ENCODE results near the gene BRD9. TPM values are rescaled to one million over a fixed set of nuclear protein-coding genes. Genes with fewer than 3 reads are reported as not detected.
"Not testable (repeated sequence)": the region's sequence is repeated elsewhere in the genome, so short reads cannot be mapped to it uniquely, and the experiment has no call there.

The BRD9 gene
- total RNA-seq, 4 donors from 2014 or later = 35.8 to 55.3 (median 49.0) TPM

DNA sequence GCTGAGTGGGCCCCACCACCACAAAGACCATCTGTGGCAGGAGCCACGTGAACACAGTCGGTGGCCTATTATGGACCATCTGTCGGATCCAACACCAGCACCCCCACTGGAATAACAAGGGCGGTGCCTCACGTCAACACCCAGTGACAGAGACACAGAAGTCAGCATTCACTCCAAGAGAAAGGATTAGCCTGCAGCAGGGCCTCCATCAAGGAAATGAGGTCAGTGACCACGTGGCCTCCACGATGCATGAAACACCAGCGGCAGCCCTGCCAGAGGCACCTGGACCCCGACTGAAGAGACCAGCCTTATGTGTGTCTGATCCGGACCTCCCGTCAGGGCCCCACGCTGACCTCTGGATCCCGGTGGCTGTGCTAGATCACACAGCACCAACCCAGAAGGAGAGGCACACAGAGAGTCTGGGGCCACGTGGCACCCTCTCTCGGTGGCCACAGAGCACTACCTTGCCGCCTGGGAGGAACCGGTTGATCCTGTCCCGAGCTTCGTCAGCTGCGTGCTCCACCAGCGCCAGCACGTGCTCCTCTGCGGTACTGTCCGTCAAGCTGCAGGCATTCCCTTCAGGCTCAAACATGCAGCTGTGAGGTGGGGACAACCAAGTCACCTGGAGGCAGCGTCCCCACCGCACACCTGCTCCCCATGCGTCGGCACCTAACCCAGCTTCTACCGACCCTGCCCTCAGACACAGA is 9.0 kb downstream of the BRD9 start:
- no peak overlapping the region for H3K4me3 ChIP-seq
- TF ChIP-seq EP300 (IDR thresholded peaks at IDR 0.05) = no peak
- no peak for DNase-seq (ENCODE audit: low spot score in 2 of 2)
- H3K4me1 ChIP-seq = no peaks in the 10 kb centered on the region
- no peaks in the 10 kb centered on the region for H3K9me3 ChIP-seq
- no peak overlapping the region for H3K27ac ChIP-seq
- 92 to 95% methylated on average over 23 to 29 of the region's 29 CpGs for WGBS, 2 donors
- H3K36me3 ChIP-seq = peaks cover 0 to 83% (median 26%) of the 10 kb centered on the region in 3 donors
- H3K27me3 ChIP-seq = no peaks in the 10 kb centered on the region

DNA sequence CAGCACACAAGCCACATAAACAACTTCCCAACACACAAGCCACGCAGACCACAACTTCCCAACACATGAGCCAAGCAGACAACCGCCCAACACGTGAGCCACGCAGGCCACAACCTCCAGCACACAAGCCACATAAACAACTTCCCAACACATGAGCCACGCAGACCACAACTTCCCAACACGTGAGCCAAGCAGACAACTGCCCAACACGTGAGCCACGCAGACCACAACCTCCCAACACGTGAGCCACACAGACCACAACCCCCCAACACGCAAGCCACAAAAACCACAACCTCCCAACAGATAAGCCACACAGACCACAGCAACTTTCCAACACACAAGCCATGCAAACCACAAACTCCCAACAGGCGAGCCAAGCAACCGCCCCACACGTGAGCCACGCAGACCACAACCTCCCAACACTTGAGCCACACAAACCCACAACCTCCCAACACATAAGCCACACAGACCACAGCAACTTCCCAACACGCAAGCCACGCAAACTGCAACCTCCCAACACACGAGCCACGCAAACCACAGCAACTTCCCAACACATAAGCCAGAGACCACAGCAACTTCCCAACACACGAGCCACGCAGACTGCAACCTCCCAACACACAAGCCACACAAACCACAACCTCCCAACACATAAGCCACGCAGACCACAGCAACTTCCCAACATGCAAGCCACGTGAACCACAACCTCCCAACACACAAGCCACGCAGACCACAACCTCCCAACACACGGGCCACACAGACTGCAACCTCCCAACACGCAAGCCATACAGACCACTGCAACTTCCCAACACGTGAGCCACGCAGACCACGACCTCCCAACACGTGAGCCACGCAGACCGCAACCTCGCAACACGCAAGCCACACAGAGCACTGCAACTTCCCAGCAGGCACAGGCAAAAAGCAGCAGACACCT is 10.1 kb downstream of the BRD9 start:
- Histone ChIP-seq H3K36me3 (peaks cover 0 to 80% (median 25%) of the 10 kb centered on the region in 3 donors), H3K4me3 (no peak overlapping the region), H3K4me1 (no peaks in the 10 kb centered on the region), H3K9me3 (no peaks in the 10 kb centered on the region), H3K27ac (no peak overlapping the region), H3K27me3 (no peaks in the 10 kb centered on the region)
- TF ChIP-seq EP300 (IDR thresholded peaks at IDR 0.05) (no peak), POLR2A (IDR thresholded peaks at IDR 0.05) (no peak)
- TF ChIP-seq, protein P1, sequence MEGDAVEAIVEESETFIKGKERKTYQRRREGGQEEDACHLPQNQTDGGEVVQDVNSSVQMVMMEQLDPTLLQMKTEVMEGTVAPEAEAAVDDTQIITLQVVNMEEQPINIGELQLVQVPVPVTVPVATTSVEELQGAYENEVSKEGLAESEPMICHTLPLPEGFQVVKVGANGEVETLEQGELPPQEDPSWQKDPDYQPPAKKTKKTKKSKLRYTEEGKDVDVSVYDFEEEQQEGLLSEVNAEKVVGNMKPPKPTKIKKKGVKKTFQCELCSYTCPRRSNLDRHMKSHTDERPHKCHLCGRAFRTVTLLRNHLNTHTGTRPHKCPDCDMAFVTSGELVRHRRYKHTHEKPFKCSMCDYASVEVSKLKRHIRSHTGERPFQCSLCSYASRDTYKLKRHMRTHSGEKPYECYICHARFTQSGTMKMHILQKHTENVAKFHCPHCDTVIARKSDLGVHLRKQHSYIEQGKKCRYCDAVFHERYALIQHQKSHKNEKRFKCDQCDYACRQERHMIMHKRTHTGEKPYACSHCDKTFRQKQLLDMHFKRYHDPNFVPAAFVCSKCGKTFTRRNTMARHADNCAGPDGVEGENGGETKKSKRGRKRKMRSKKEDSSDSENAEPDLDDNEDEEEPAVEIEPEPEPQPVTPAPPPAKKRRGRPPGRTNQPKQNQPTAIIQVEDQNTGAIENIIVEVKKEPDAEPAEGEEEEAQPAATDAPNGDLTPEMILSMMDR (IDR thresholded peaks at IDR 0.05) = no peak
- 89 to 91% methylated on average over 33 of the region's 33 CpGs for WGBS, 2 donors
- no peak for DNase-seq (ENCODE audit: low spot score in 2 of 2)

DNA sequence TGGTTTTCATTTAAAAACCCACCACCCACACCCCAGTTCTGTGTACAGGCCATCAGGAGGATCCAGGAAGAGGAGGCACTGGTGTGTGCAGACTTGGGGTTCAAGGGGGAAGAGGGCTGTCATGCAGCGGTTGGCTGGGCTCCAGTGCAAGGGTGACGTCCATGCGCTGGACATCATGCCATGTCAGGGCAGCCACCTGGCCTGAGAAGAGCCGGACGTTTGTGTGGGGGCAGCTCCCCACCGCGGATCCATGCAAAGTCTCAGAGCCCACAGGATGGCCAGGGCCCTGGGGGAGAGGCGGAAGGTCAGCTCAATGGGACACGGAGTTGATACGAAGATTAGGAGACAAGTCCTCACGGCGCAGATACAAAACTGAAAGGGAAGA is 11.1 kb downstream of the BRD9 start:
- Histone ChIP-seq H3K27ac (no peak overlapping the region), H3K36me3 (peaks cover 0 to 80% (median 32%) of the 10 kb centered on the region in 3 donors), H3K4me1 (no peaks in the 10 kb centered on the region), H3K4me3 (no peak overlapping the region), H3K27me3 (no peaks in the 10 kb centered on the region), H3K9me3 (no peaks in the 10 kb centered on the region)
- TF ChIP-seq POLR2A (IDR thresholded peaks at IDR 0.05) (no peak), EP300 (IDR thresholded peaks at IDR 0.05) (no peak)
- TF ChIP-seq, protein P1 (IDR thresholded peaks at IDR 0.05) = no peak
- 88 to 90% methylated on average over 12 of the region's 12 CpGs for WGBS, 2 donors
- no peak for DNase-seq (ENCODE audit: low spot score in 2 of 2)

DNA sequence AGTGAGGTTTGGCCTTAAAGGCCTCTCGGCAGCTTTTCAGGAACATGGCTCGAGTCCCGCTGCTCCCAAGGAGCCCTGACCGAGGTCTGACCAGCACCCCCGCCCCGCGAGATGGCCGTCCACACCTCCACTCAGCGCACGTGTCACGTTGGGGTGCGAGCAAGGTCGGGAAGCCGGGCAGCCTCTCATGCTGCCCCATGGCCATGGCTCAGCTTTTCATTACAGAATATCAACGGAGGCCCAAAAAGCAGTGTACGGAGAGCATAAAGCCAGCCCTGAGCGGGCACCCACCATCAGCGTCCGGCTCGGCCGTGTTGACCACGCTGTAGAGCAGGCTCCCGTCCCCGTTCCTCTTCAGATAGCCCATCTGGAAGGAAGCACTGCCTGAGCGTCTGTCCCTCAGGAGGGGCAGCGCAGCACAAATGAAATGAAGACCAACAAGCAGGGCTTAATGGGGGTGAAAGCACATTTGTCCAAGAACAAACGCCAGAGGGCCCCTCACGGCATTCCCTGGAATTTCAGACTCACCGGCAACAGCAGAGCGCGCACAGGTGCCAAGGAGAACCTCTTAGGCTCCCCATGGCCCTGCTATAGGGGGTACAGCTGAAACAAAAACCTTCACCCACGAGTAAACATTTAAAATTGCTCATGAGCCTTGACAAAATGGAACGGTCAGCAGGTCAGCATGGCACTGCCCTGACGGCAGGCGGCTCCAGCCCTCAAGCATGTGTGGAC is 11.6 kb downstream of the BRD9 start:
- Histone ChIP-seq H3K4me3 (no peak overlapping the region), H3K36me3 (peaks cover 0 to 80% (median 34%) of the 10 kb centered on the region in 3 donors), H3K4me1 (no peaks in the 10 kb centered on the region), H3K27ac (no peak overlapping the region), H3K9me3 (no peaks in the 10 kb centered on the region), H3K27me3 (no peaks in the 10 kb centered on the region)
- no peak for TF ChIP-seq POLR2A (IDR thresholded peaks at IDR 0.05)
- TF ChIP-seq, protein P1 (IDR thresholded peaks at IDR 0.05) = no peak
- DNase-seq (ENCODE audit: low spot score in 2 of 2) = no peak
- WGBS, 2 donors = 93 to 96% methylated on average over 34 to 35 of the region's 35 CpGs

DNA sequence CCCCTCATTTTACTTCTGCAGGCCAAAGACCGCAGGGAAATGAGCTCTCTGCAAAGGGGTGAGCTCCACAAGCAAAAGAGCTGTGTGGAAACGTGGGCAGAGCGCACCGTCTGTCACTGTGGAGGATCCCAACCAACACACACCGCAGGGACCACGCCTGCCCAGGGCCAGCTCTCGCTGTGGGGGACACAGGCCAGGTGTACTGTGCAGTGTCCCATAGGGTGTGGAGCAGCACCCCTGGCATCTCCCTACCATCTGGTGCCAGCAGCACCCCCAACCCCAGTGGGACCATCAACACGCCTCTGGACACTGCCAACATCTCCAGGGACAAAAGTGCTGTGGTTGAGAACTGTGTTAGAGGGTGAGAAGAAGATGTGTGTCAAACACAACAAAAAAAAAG is 13.9 kb downstream of the BRD9 start:
- no CpG with 5 or more reads among the region's 8 CpGs for WGBS, 2 donors
- not testable (repeated sequence) for H3K27ac ChIP-seq; H3K4me3 ChIP-seq; H3K4me1 ChIP-seq; H3K9me3 ChIP-seq; DNase-seq (ENCODE audit: low spot score in 2 of 2); H3K27me3 ChIP-seq
- H3K36me3 ChIP-seq = peaks cover 2 to 80% (median 32%) of the 10 kb centered on the region in 3 donors

Data from tibial nerve (tissue), 4 donors.